NCI-H146 treated with DMSO at 0.1 percent for 48 hours (cell line): Measurements from ENCODE around the gene STX1A.

ENCODE experiments used
- DNase-seq: peaks from one replicate; lab custom pipeline; 2025; ENCODE audit not compliant: unreplicated experiment; lab: John Stamatoyannopoulos, UW

Gene STX1A

GRCh38 chr7:73708961-73709549 is 10.4 kb downstream of the STX1A start:
- no peak for DNase-seq

GRCh38 chr7:73707045-73707631 is 12.3 kb downstream of the STX1A start:
- no peak for DNase-seq

GRCh38 chr7:73706126-73707044 is 13.1 kb downstream of the STX1A start:
- no peak for DNase-seq

- no peak for DNase-seq
These were observed 13.9 kb downstream of the STX1A start for GRCh38 chr7:73705551-73705920.

- DNase-seq: no peak
These were observed 14.6 kb downstream of the STX1A start for GRCh38 chr7:73704640-73705550.

GRCh38 chr7:73703757-73704639 is 15.5 kb downstream of the STX1A start:
- DNase-seq: no peak

- DNase-seq: no peak
These were observed 16.2 kb downstream of the STX1A start for GRCh38 chr7:73703225-73703624.

- DNase-seq: no peak
These were observed 16.8 kb downstream of the STX1A start for GRCh38 chr7:73702665-73703064.

GRCh38 chr7:73702226-73702625 is 17.2 kb downstream of the STX1A start:
- DNase-seq: no peak

- DNase-seq: no peak
These were observed 18.0 kb downstream of the STX1A start for GRCh38 chr7:73701357-73701995.

GRCh38 chr7:73700581-73701134 is 18.8 kb downstream of the STX1A start:
- no peak for DNase-seq

GRCh38 chr7:73700069-73700423 is 19.4 kb downstream of the STX1A start:
- no peak for DNase-seq

- no peak for DNase-seq
These were observed 19.9 kb downstream of the STX1A start for GRCh38 chr7:73699370-73700068.

- no peak for DNase-seq
These were observed 21.1 kb downstream of the STX1A start for GRCh38 chr7:73698410-73698809.

GRCh38 chr7:73696372-73696771 is 23.1 kb downstream of the STX1A start:
- no peak for DNase-seq

- DNase-seq: no peak
These were observed 28.8 kb downstream of the STX1A start for GRCh38 chr7:73690646-73691045.

GRCh38 chr7:73688288-73688687 is 31.2 kb downstream of the STX1A start:
- DNase-seq: no peak

- DNase-seq: no peak
These were observed 34.2 kb downstream of the STX1A start for GRCh38 chr7:73685311-73685710.
